ENCODE measurements around the gene S100A3.

DNA sequence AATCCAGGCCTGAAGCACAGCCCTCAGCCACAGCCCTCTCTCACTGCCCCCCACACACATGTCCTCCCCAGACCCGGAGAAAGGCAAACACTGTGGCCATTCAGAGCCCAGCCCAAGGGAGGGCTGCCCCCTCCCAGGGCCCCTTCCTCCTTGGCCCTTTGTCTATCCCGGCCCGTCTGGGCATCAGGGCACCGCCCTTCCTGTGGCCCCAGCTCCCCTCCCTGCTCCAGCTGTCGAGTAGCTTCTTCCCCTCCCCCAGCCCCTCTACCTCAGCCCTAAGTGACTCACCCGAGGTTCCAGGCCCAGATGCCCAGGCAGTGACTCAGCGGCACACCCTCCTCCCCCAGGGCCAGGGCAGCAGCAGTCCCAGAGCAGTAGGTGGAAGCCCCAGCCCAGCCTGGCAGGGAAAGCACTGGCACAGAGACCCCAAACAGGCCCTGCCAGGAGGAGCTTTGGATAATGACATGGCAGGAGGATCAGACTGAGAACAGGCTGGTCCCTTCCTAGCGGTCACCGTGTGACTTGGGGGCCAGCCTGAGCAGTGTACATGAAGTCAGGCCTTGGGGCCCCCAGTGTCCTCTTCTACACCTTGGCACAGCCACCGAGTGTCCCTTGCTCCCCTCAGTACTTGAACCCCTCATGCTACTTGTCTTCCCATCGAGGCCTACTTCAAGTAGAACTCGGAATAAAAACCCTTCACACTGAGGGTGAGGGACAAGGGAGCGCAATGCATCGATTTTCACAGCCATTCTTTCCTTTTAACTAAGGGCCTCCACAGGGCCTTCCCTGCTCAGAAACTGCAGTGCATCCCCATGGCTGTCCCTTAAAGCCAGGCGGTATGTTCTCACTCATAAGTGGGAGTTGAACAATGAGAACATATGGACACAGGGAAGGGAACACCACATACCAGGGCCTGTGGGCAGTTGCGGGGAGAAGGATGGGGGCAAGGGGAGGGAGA is 17.6 kb upstream of the S100A3 start:
- TF ChIP-seq POLR2A (IDR thresholded peaks at IDR 0.05): peak in 1 of 2 donors; percentile 38
- TF ChIP-seq, protein P1, sequence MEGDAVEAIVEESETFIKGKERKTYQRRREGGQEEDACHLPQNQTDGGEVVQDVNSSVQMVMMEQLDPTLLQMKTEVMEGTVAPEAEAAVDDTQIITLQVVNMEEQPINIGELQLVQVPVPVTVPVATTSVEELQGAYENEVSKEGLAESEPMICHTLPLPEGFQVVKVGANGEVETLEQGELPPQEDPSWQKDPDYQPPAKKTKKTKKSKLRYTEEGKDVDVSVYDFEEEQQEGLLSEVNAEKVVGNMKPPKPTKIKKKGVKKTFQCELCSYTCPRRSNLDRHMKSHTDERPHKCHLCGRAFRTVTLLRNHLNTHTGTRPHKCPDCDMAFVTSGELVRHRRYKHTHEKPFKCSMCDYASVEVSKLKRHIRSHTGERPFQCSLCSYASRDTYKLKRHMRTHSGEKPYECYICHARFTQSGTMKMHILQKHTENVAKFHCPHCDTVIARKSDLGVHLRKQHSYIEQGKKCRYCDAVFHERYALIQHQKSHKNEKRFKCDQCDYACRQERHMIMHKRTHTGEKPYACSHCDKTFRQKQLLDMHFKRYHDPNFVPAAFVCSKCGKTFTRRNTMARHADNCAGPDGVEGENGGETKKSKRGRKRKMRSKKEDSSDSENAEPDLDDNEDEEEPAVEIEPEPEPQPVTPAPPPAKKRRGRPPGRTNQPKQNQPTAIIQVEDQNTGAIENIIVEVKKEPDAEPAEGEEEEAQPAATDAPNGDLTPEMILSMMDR (IDR thresholded peaks at IDR 0.05): peak in 1 of 5 experiments; percentile 36
- peak; percentile 66 to 90 for TF ChIP-seq EP300 (IDR thresholded peaks at IDR 0.05)

All from tibial nerve (tissue), 4 donors.